Neural crest cell (in vitro differentiated cells): ENCODE data around the gene ZXDC. TPM values are rescaled to one million over a fixed set of nuclear protein-coding genes. Genes with fewer than 3 reads are reported as not detected.

ENCODE experiments used
- DNase-seq: peaks from one replicate; pipeline ENCODE4 v3.0.0; 2021; ENCODE audit warnings: low read depth, mixed read lengths, low spot score
- H3K27ac Mint-ChIP-seq: one replicate; pipeline ENCODE4 v1.8.0; 2021; ENCODE audit warnings: mild to moderate bottlenecking, mixed read lengths; ENCODE audit not compliant: unreplicated experiment
- H3K27me3 Mint-ChIP-seq: 2 replicates; pipeline ENCODE4 v1.8.0; 2021; ENCODE audit warnings: low read depth, mild to moderate bottlenecking, mixed read lengths
- H3K36me3 Mint-ChIP-seq: 2 replicates; pipeline ENCODE4 v1.8.0; 2021; ENCODE audit warnings: low read depth, mild to moderate bottlenecking, mixed read lengths
- H3K4me1 Mint-ChIP-seq: 2 replicates; pipeline ENCODE4 v1.8.0; 2021; ENCODE audit warnings: mixed read lengths
- H3K4me3 Mint-ChIP-seq: one replicate; pipeline ENCODE4 v1.8.0; 2021; ENCODE audit warnings: mild to moderate bottlenecking, mixed read lengths
- H3K9me3 Mint-ChIP-seq: 2 replicates; pipeline ENCODE4 v1.8.0; 2021; ENCODE audit warnings: mixed read lengths
- CTCF ChIP-seq: fragments of 200-600 bp; sonication (generic); conservative IDR thresholded peaks from 2 replicates; pipeline ENCODE4 v1.5.0; 2021; ENCODE audit warnings: antibody characterized with exemption, mild to moderate bottlenecking
- total RNA-seq: library from RNA; stranded (reverse); gene quantifications from 2 replicates; pipeline ENCODE4 v1.2.1, GENCODE V29; 2021

The ZXDC gene
- total RNA-seq, 1 donor from 2014 or later = 34.3 TPM

- Mint-ChIP-seq H3K27me3 (peaks cover 14% of the 10 kb centered on the region), H3K27ac (no peak overlapping the region), H3K4me1 (peaks cover 26% of the 10 kb centered on the region), H3K9me3 (no peaks in the 10 kb centered on the region), H3K4me3 (peak overlapping the region; percentile 66), H3K36me3 (no peaks in the 10 kb centered on the region)
- no peak for DNase-seq
- TF ChIP-seq CTCF = no peak
These were observed 80.7 kb downstream of the ZXDC start for GRCh38 chr3:126394977-126395321.

GRCh38 chr3:126394179-126394976 is 81.3 kb downstream of the ZXDC start, which contains the start of gene CFAP100:
Gene CFAP100 (plus strand): TSS chr3:126394909. CDS start chr3:126396001, 1,092 bp downstream.
- Mint-ChIP-seq H3K4me1 (peaks cover 24% of the 10 kb centered on the region), H3K27ac (peak within 1 kb of the TSS; percentile 36), H3K27me3 (peaks cover 17% of the 10 kb centered on the region), H3K9me3 (no peaks in the 10 kb centered on the region), H3K36me3 (no peaks in the 10 kb centered on the region), H3K4me3 (peak within 1 kb of the TSS; percentile 66)
- peak; percentile 59 for DNase-seq
- no peak for TF ChIP-seq CTCF

- Mint-ChIP-seq H3K27ac (no peak overlapping the region), H3K36me3 (no peaks in the 10 kb centered on the region), H3K9me3 (no peaks in the 10 kb centered on the region), H3K4me3 (no peak overlapping the region), H3K27me3 (peaks cover 17% of the 10 kb centered on the region), H3K4me1 (peaks cover 16% of the 10 kb centered on the region)
- DNase-seq = no peak
- TF ChIP-seq CTCF = no peak
These were observed 82.1 kb downstream of the ZXDC start for GRCh38 chr3:126393563-126393962.

GRCh38 chr3:126392246-126392645 is 83.4 kb downstream of the ZXDC start:
- H3K36me3 Mint-ChIP-seq = no peaks in the 10 kb centered on the region
- TF ChIP-seq CTCF = no peak
- peaks cover 17% of the 10 kb centered on the region for H3K27me3 Mint-ChIP-seq
- no peak overlapping the region for H3K27ac Mint-ChIP-seq
- DNase-seq = no peak
- no peaks in the 10 kb centered on the region for H3K9me3 Mint-ChIP-seq
- H3K4me1 Mint-ChIP-seq = peaks cover 13% of the 10 kb centered on the region
- H3K4me3 Mint-ChIP-seq = no peak overlapping the region

GRCh38 chr3:126391631-126392030 is 84.1 kb downstream of the ZXDC start:
- H3K36me3 Mint-ChIP-seq = no peaks in the 10 kb centered on the region
- H3K9me3 Mint-ChIP-seq = no peaks in the 10 kb centered on the region
- peaks cover 17% of the 10 kb centered on the region for H3K27me3 Mint-ChIP-seq
- no peak overlapping the region for H3K27ac Mint-ChIP-seq
- no peak overlapping the region for H3K4me3 Mint-ChIP-seq
- H3K4me1 Mint-ChIP-seq = peaks cover 13% of the 10 kb centered on the region
- DNase-seq = no peak
- TF ChIP-seq CTCF = no peak
